GM23338 (cell line): Measurements from ENCODE around the gene DTNBP1. TPM values are rescaled to one million over a fixed set of nuclear protein-coding genes. Genes with fewer than 3 reads are reported as not detected.

Experiments
- polyA plus RNA-seq: library from polyadenylated mRNA; unstranded; fragments of >200 nt; fragmentation: Nextera tagmentation; extraction: Ambion mirVana; gene quantifications from 2 replicates; pipeline ENCODE4 v1.2.1, GENCODE V29; 2016
- small RNA-seq: library from RNA; depleted of rRNA; stranded (forward); fragments of <200 nt; gene quantifications from one replicate; pipeline ENCODE3, GENCODE V24; 2014; ENCODE audit warnings: low replicate concordance
- total RNA-seq: library from RNA; depleted of rRNA; stranded (reverse); fragments of >200 nt; shearing (Covaris generic); gene quantifications from 2 replicates; pipeline ENCODE4 v1.2.3, GENCODE V29; 2014

The DTNBP1 gene
- total and polyA plus RNA-seq, 2 experiments from 2014 or later = 12.1 to 20.1 TPM

Small RNAs within 50 kb of the gene (small RNA-seq; reads per million reads assigned to genes)
- not detected for gene RF00001
